ENCODE data around the gene MOGAT2. TPM values are rescaled to one million over a fixed set of nuclear protein-coding genes. Genes with fewer than 3 reads are reported as not detected.

Gene MOGAT2
- total RNA-seq, 4 donors from 2014 or later: 154 to 251 (median 183) TPM

DNA sequence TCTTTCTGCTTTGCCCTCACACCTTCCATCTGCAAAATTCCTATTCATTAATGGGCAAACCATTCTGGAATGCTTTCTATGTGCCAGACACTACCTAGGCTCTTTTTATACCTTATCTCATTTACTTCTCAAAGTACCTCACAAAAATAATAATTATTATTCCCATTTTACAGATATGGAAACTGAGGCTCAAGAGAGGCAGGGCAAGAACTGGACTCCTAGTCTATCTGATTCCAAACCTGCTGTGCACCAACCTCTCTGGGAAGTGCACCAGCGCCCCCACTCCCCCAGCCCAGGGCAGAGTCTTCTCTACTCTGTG lies 50.1 kb downstream of the MOGAT2 start:
- 31% methylated on average over 1 of the region's 1 CpG; no CpG with 5 or more reads in 1 of the 2 donors for WGBS, 2 donors (ENCODE audit: low coverage in 1 of 2)
- H3K4me1 ChIP-seq: peaks cover 10 to 17% (median 15%) of the 10 kb centered on the region in 4 donors
- in situ Hi-C loops (cut with MboI; ENCODE audit: low pct_ligation_motif_present in 1 of 4, low pct_unique_long_range_greater_than_20kb in 1 of 4, low sequenced_read_pairs in 3 of 4) (no loop called here), intact Hi-C loops (cut with DNase I; ENCODE audit: low total_unique reads) (no loop called here)
- H3K9me3 ChIP-seq: no peaks in the 10 kb centered on the region
- no peaks in the 10 kb centered on the region for H3K36me3 ChIP-seq
- peak overlapping the region in 1 of 4 donors; percentile 60 for H3K4me3 ChIP-seq
- H3K27ac ChIP-seq: no peak overlapping the region
- peaks cover 11% of the 10 kb centered on the region for H3K27me3 ChIP-seq
- DNase-seq: no peak
- TF ChIP-seq EP300 (IDR thresholded peaks at IDR 0.05; ENCODE audit: low read depth): no peak
- no peak for TF ChIP-seq POLR2A (IDR thresholded peaks at IDR 0.05)
- TF ChIP-seq CTCF (IDR thresholded peaks at IDR 0.05): no peak
- TF ChIP-seq POLR2AphosphoS5 (IDR thresholded peaks at IDR 0.05): no peak

DNA sequence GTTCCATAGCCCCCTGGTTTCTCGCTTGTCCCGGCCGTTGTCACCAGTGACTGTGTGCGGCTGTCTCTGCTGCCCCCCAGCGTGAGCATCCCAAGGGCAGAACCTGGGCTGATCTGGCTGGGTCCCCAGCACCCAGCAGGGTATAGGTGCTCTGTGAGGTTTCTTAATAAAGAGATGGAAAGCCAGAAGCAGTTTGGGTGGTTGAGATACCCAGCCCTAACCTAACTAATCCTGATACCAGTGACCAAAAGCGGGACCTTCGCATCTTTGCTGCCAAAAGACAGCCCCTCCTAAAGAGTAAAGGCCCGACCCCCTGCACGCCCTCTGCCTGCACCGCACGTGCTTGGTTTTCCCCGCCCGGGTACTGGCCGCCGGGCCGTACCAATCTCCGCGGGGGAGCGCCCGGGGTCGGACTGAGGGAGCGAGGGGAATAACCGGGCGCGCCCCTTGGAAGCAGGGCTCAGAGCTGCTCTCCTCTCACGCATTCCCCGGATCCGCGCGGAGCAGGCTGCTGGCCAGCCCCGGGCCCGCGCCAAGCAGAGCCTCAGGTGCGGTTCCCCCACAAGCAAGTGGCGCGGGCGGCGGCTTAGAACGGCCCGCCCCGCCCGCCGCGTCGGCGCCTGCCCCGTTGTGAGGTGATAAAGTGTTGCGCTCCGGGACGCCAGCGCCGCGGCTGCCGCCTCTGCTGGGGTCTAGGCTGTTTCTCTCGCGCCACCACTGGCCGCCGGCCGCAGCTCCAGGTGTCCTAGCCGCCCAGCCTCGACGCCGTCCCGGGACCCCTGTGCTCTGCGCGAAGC lies 50.7 kb downstream of the MOGAT2 start, which contains the start of gene DGAT2:
Gene DGAT2 (plus strand): TSS at position 667 of the 797 bp plus-strand sequence. CDS start 214 bp downstream, outside the sequence.
- 5% methylated on average over 66 of the region's 66 CpGs; no CpG with 5 or more reads in 1 of the 2 donors for WGBS, 2 donors (ENCODE audit: low coverage in 1 of 2)
- peak; percentile 80 for DNase-seq
- Histone ChIP-seq H3K27ac (peak within 1 kb of the TSS in 2 of 4 donors; percentile 21 to 49), H3K36me3 (no peaks in the 10 kb centered on the region), H3K4me3 (peak within 1 kb of the TSS; percentile 23 to 60 (median 32)), H3K9me3 (no peaks in the 10 kb centered on the region), H3K4me1 (peaks cover 10 to 17% (median 15%) of the 10 kb centered on the region in 4 donors), H3K27me3 (peaks cover 11% of the 10 kb centered on the region)
- TF ChIP-seq POLR2AphosphoS5 (IDR thresholded peaks at IDR 0.05) (peak in 1 of 3 donors; percentile 9), POLR2A (IDR thresholded peaks at IDR 0.05) (no peak), CTCF (IDR thresholded peaks at IDR 0.05) (peak in 3 of 5 experiments; percentile 5 to 30 (median 26)), EP300 (IDR thresholded peaks at IDR 0.05; ENCODE audit: low read depth) (no peak)
- intact Hi-C loops (cut with DNase I; ENCODE audit: low total_unique reads) (no loop called here), in situ Hi-C loops (cut with MboI; ENCODE audit: low pct_ligation_motif_present in 1 of 4, low pct_unique_long_range_greater_than_20kb in 1 of 4, low sequenced_read_pairs in 3 of 4) (no loop called here)

DNA sequence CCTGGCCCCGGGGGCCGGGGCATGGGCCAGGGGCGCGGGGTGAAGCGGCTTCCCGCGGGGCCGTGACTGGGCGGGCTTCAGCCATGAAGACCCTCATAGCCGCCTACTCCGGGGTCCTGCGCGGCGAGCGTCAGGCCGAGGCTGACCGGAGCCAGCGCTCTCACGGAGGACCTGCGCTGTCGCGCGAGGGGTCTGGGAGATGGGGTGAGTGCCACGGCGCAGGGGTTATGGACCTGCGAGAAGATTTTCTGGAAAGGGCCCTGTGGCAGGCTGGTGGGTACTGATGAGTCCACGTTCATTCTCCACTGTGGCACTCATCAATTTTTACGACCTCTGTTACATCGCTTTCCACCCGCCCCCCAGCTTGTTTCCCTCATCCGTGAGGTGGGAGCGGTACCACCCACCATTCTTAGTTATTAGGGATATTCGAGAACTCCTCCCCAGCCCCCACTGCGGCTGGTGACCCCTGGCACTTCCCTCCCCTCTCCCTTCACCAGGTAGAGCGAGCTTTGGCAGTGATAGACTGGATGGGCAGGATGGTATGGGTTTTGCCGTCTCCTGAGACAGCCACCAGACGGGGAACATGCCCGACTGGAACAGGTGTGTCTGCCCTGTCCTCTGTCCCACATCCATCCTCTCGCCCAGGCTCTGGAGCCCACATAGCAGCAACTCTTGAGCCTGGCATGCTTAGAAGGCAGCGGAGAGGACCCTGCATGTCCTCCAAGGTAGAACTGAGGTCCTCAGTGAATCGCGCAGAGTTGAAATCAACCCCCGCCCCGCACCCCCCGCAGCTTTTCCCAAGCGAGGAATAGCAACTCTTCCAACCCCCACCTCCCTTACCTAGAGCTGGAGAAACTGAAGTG lies 51.5 kb downstream of the MOGAT2 start:
- in situ Hi-C loops (cut with MboI; ENCODE audit: low pct_ligation_motif_present in 1 of 4, low pct_unique_long_range_greater_than_20kb in 1 of 4, low sequenced_read_pairs in 3 of 4): no loop called here
- TF ChIP-seq POLR2A (IDR thresholded peaks at IDR 0.05) (no peak), CTCF (IDR thresholded peaks at IDR 0.05) (peak in 1 of 5 experiments; percentile 3), POLR2AphosphoS5 (IDR thresholded peaks at IDR 0.05) (no peak)
- intact Hi-C loops (cut with DNase I; ENCODE audit: low total_unique reads): no loop called here
- Histone ChIP-seq H3K4me1 (peaks cover 10 to 17% (median 15%) of the 10 kb centered on the region in 4 donors), H3K4me3 (peak overlapping the region; percentile 23 to 60 (median 32)), H3K36me3 (no peaks in the 10 kb centered on the region), H3K27ac (peak overlapping the region in 2 of 4 donors; percentile 21 to 49), H3K27me3 (peaks cover 11% of the 10 kb centered on the region), H3K9me3 (no peaks in the 10 kb centered on the region)
- DNase-seq: no peak
- 22 to 26% methylated on average over 6 to 34 of the region's 46 CpGs for WGBS, 2 donors (ENCODE audit: low coverage in 1 of 2)

- H3K4me1 ChIP-seq: peaks cover 10 to 17% (median 15%) of the 10 kb centered on the region in 4 donors
- H3K27me3 ChIP-seq: peaks cover 11% of the 10 kb centered on the region
- DNase-seq: no peak
- intact Hi-C loops (cut with DNase I; ENCODE audit: low total_unique reads): no loop called here
- no peak overlapping the region for H3K27ac ChIP-seq
- in situ Hi-C loops (cut with MboI; ENCODE audit: low pct_ligation_motif_present in 1 of 4, low pct_unique_long_range_greater_than_20kb in 1 of 4, low sequenced_read_pairs in 3 of 4): no loop called here
- no peak overlapping the region for H3K4me3 ChIP-seq
- no peaks in the 10 kb centered on the region for H3K36me3 ChIP-seq
- no peaks in the 10 kb centered on the region for H3K9me3 ChIP-seq
- WGBS, 2 donors (ENCODE audit: low coverage in 1 of 2): 64 to 79% methylated on average over 1 to 5 of the region's 5 CpGs
- TF ChIP-seq CTCF (IDR thresholded peaks at IDR 0.05) (no peak), POLR2A (IDR thresholded peaks at IDR 0.05) (no peak), EP300 (IDR thresholded peaks at IDR 0.05; ENCODE audit: low read depth) (no peak), POLR2AphosphoS5 (IDR thresholded peaks at IDR 0.05) (no peak)
Measured at GRCh38 chr11:75770102-75770501, 52.5 kb downstream of the MOGAT2 start.
